HG03103 (cell line): Measurements from ENCODE around the gene SMAD9.
"Not testable (repeated sequence)": the region's sequence is repeated elsewhere in the genome, so short reads cannot be mapped to it uniquely, and the experiment has no call there.

ENCODE experiments used
- ATAC-seq: cut with Tn5 transposase; IDR thresholded peaks from one replicate; pipeline ENCODE4 v1.9.1; 2021; ENCODE audit warnings: low read depth; ENCODE audit not compliant: unreplicated experiment

Gene SMAD9

DNA sequence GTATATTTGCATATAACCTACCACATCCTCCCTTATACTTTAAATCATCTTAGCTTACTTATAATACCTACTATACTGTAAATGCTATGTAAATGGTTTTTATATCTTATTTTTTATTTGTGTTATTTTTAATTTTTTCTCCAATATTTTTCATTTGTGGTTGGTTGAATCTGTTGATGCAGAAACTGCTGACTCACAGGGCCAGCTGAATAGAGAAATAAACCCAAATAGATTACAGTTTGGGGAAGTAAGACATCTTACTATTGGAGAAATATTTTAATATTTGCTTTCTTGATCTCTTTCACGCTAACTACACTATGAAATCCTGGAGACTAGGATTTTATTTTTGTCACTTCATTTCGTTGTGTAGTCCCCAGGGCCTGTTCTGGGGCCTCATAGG is 7.1 kb downstream of the SMAD9 start:
- no peak for ATAC-seq

DNA sequence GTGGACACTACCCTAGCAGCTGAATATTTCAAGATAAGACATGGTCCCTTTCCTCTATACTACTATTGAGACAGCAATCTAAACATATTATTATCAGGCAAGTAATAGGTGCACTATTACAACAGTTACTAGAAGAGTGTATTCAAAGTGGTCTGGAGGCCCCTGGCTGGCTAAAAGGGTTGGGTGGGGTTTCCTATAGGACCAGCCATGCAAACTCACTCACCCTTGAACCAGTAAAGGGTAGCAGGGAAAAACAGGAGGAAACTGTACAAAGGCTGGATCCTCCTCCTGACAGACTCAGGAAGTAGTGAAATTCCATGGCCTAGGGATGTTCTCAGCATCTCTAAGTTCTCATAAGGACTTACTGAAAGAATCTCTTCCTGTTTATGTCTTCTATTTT is 7.7 kb downstream of the SMAD9 start:
- ATAC-seq, result no peak

GRCh38 chr13:36910545-36910944 is 9.5 kb downstream of the SMAD9 start:
- ATAC-seq, result no peak

DNA sequence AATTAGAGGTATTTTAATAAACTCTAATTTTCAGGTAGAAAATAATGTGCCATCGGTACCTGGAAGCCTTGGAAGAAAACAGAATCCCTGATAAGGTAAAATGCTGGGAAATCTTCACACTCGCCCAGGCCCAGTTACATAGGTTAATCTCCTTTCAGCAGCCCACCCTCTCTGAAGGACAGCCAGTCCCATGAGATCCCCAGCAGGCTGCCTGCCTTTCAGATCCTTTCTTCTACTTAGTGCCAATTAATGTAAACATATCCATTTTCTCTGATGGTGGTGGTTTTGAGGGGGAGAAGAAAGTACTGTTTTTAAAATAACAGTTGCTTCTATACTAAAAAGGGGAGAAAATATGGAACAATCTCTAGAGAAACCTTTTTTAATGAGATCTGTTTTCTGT is 12.2 kb downstream of the SMAD9 start:
- no peak for ATAC-seq

- ATAC-seq, result no peak
These were observed 12.8 kb downstream of the SMAD9 start for GRCh38 chr13:36907266-36907665.

DNA sequence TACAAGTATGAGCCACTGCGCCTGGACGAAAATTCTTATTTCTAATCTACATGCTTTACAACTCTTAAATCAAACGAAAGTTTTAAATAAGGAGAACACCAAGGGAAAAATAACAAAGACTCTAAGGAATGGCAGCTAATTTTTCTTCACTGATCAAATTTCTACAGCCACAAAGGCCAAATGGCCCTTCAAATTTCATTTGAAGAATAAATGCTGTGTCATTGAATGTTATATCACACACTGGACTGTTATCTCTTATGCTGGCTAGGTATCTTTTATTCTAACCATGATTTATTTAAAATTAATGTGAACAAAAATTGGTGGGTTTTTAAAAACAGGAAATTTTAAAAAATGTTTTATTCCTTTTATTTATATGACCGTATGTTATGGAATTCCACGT is 14.1 kb downstream of the SMAD9 start:
- ATAC-seq, result no peak

- ATAC-seq, result no peak
These were observed 16.0 kb downstream of the SMAD9 start for GRCh38 chr13:36903925-36904595.

DNA sequence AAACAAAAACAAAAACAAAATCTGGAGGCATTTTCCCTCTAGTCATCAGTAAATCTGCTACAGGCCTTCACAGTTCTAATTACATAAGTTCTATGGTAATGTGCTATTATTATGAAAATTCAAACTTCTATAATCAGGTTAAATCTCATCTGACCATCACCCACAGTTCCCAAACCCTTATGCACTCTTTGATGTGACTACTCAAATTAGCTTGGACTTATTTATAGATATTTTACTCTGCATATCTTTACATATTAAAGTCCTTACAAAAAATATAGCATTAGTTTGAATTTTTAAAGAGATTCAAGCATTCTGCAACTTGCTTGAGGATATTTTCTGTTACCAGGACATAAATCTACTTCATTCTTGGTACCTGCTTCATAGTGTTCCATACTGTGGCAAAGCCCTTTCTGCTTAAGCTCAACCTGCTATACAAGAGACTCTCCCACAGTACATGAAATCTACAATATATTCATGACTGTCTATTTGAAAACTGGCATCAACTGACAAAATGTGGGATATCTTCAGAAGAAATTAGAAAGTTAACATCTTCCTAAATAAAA is 22.9 kb downstream of the SMAD9 start:
- ATAC-seq, result no peak

- no peak for ATAC-seq
These were observed 28.3 kb downstream of the SMAD9 start for GRCh38 chr13:36891752-36892151.

DNA sequence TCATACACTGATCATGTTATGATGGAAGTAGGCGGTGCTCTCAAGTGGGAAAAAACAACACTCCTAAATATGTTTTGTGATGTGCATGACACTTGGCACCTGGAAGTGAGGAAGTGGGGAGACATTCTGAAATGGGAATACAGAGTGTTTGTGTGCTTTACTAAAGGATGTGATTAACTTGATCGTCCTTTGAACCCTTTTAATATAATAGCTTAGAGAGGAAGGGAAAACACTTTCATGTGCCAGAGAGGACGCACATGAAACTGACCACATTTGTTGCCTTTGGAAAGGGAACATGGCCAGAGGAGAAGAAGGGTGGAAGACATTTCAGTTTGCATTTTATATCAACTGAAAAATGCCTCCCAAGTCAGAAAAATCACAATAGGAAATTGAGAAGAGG is 31.4 kb downstream of the SMAD9 start:
- no peak for ATAC-seq

- no peak for ATAC-seq
These were observed 32.1 kb downstream of the SMAD9 start for GRCh38 chr13:36887758-36888521.

- ATAC-seq, result no peak
These were observed 34.1 kb downstream of the SMAD9 start for GRCh38 chr13:36885901-36886300.

DNA sequence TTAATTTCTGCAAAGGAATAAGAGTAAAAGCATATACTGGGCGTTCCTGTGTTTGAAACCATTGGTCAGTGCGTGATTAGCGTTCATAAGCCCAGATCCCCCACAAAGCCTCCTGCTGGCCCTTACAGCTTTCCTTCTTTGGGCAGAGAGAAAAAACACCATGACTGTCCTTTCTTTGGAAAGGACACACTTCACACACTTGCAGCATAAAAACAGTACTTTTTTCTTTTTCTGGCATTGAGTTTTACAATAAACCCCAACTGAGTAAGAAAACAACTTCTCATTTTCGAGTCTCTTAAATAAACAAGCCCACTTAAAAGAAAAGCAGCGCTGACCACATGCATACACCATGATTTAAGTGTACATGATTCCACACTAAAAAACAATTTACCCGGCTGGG is 35.8 kb downstream of the SMAD9 start:
- no peak for ATAC-seq

GRCh38 chr13:36883824-36884223 is 36.2 kb downstream of the SMAD9 start:
- no peak for ATAC-seq

DNA sequence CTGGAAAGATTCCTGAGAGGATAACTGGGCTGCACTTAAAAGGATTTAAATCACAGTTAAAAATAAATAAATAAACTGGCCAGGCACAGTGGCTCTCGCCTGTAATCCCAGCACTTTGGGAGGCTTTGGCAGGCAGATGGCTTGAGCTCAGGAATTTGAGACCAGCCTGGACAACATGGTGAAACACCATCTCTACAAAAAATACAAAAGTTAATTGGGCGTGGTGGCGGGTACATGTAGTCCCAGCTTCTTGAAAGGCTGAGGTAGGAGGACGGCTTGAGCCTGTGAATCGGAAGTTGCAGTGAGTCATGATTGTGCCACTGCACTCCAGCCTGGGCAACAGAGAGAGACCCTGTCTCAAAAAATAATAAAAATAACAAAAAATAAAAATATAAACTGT is 36.6 kb downstream of the SMAD9 start:
- ATAC-seq, result not testable (repeated sequence)

GRCh38 chr13:36882829-36883390 is 37.1 kb downstream of the SMAD9 start:
- ATAC-seq, result no peak

GRCh38 chr13:36880961-36881360 is 39.1 kb downstream of the SMAD9 start:
- no peak for ATAC-seq

DNA sequence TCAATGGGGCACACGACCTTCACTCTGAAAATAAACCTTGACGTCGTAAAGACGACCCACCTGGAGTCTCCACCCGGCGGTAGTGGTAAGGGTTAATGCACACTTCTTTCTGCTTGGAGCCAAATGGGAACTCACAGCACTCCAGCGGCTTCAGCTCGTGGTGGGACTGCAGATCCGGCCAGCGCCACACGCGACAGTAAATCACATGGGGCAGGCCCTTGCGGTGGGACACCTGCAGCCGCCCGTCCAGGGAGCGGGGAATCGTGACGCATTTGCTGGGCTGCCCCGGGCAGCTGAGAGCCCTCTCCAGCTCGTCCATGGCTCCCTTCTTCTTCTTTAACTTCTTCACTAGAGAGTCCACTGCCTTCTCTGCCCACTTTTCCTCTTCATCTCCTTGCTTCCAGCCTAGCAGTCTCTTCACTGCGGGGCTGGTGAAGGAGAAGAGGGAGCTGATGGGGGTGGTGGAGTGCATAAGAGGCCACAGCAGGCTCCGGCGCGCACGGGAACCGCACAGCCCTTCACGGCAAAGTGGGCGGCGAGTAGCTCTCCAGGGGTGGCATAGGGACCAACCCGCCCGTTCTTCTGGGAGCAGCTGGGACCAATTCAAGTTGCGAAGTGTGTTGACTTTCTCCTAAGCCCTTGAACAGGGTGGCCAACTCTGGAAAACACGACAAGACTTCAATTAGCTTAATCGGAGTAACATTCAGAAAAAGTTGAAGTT is 40.7 kb downstream of the SMAD9 start:
- no peak for ATAC-seq

GRCh38 chr13:36875961-36876360 is 44.1 kb downstream of the SMAD9 start:
- ATAC-seq, result no peak

- no peak for ATAC-seq
These were observed 44.6 kb downstream of the SMAD9 start for GRCh38 chr13:36875431-36875830.

GRCh38 chr13:36872621-36873020 is 47.4 kb downstream of the SMAD9 start:
- no peak for ATAC-seq
